Muscle layer of colon (tissue), 2 donors: ENCODE results near the gene MCF2L.

ENCODE experiments used
- H3K27ac ChIP-seq: one replicate; pipeline ENCODE4 v1.7.0; 2013; ENCODE audit warnings: low read depth, mild to moderate bottlenecking, low read length, moderate library complexity
- H3K27me3 ChIP-seq, 2 donors: one replicate each; pipeline ENCODE4 v1.7.0; 2013; ENCODE audit warnings: low read length in 2 of 2, mild to moderate bottlenecking in 2 of 2; ENCODE audit not compliant: insufficient read depth in 2 of 2, control insufficient read depth in 1 of 2
- H3K36me3 ChIP-seq: one replicate; pipeline ENCODE4 v1.7.0; 2013; ENCODE audit warnings: mild to moderate bottlenecking, low read length; ENCODE audit not compliant: insufficient read depth
- H3K4me1 ChIP-seq: one replicate; pipeline ENCODE4 v1.7.0; 2013; ENCODE audit warnings: mild to moderate bottlenecking, low read length; ENCODE audit not compliant: insufficient read depth
- H3K4me3 ChIP-seq, 2 donors: one replicate each; pipeline ENCODE4 v1.7.0; 2013; ENCODE audit warnings: low read length in 2 of 2, low read depth in 1 of 2, mild to moderate bottlenecking in 1 of 2, moderate library complexity in 1 of 2
- H3K9ac ChIP-seq: one replicate; pipeline ENCODE4 v1.7.0; 2013; ENCODE audit warnings: low read length
- H3K9me3 ChIP-seq: one replicate; pipeline ENCODE4 v1.7.0; 2013; ENCODE audit warnings: mild to moderate bottlenecking, low read length
- donor health status: abdominal sarcoma.
- donor health status: Adenocarcinoma of cecum.

MCF2L gene

DNA sequence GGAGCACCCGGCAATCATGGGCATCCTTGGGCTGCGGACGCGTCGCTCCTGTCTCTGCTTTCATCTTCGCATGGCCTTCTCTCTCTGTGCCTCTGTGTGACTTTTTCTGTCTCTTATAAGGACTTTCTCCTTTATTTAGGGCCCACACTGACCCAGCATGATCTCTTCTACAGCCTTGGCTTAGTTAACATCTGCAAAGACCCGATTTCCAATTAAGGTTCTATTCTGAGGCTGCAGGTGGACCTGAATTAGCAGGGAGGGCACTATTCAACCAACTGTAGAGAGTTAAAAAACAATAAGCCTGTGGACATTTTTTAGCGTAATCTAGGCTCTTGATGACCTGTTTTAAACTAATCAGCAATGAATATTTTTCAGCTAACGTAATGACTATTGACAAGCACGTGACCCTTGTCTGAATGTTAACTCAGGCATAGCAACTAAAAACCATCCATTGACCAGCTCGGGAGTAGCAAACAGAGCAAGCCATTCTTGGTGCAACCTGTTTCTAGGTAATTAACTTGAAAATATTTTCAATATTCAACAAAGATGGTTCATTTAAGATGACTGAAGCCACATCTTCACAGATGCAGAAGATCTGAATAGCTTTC, 168.8 kb downstream of the MCF2L start:
- H3K27me3 ChIP-seq = no peaks in the 10 kb centered on the region
- no peak overlapping the region for H3K9ac ChIP-seq
- no peaks in the 10 kb centered on the region for H3K9me3 ChIP-seq
- H3K4me3 ChIP-seq = no peak overlapping the region
- H3K4me1 ChIP-seq = no peaks in the 10 kb centered on the region
- no peaks in the 10 kb centered on the region for H3K36me3 ChIP-seq
- H3K27ac ChIP-seq = no peak overlapping the region

DNA sequence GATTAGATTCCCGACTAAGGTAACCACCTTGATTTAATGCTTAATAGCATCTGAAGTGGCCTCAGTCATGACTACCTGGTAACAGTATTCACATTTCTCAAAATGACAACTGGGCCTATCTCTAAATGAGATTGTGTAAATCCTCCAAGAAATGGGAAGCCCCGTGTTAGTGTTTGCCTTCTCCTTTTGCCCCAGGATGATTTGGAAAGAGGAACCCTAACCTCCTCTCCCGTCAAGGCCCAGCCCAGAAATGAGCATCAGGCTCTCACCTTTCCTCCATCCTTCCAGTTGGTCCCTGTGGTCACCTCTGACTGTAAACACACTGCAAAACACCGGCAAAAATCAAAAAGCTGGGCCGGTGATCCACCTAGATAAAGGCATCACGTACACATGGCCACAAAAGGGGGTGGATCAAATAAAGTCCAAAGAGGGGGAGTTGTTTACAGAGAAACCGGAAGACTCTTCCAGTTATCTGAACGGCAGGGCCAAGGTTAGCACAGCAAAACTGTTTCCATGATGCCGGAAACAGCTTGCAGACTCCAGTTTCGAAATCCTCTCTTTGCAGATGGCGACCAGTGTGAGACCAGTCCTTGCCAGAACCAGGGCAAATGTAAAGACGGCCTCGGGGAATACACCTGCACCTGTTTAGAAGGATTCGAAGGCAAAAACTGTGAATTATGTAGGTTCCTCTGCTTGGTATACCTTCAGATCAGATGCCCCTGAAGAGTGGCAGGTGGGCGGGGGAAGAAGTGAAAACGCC, 170.0 kb downstream of the MCF2L start:
- Histone ChIP-seq H3K4me1 (no peaks in the 10 kb centered on the region), H3K36me3 (no peaks in the 10 kb centered on the region), H3K27ac (no peak overlapping the region), H3K4me3 (no peak overlapping the region), H3K9ac (no peak overlapping the region), H3K9me3 (no peaks in the 10 kb centered on the region), H3K27me3 (no peaks in the 10 kb centered on the region)

DNA sequence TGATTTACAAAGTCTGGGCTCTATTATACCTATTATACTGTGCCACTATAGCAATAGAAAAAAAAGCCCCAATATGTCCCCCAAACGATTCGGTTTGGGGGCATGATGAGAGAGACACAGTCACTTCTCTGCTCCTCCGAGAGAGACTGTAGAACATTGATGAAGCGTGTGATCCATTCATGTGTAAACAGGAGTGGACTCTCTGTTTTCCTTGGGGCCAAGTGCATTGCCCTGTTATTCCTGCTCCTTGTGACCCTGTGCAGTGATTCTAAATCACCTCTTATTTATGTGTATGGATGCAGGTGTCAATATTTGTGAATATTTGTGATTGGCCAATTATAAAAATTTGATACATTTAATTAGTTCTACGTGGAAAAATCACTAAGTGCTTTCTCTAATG, 170.6 kb downstream of the MCF2L start:
- H3K27ac ChIP-seq = no peak overlapping the region
- no peaks in the 10 kb centered on the region for H3K36me3 ChIP-seq

DNA sequence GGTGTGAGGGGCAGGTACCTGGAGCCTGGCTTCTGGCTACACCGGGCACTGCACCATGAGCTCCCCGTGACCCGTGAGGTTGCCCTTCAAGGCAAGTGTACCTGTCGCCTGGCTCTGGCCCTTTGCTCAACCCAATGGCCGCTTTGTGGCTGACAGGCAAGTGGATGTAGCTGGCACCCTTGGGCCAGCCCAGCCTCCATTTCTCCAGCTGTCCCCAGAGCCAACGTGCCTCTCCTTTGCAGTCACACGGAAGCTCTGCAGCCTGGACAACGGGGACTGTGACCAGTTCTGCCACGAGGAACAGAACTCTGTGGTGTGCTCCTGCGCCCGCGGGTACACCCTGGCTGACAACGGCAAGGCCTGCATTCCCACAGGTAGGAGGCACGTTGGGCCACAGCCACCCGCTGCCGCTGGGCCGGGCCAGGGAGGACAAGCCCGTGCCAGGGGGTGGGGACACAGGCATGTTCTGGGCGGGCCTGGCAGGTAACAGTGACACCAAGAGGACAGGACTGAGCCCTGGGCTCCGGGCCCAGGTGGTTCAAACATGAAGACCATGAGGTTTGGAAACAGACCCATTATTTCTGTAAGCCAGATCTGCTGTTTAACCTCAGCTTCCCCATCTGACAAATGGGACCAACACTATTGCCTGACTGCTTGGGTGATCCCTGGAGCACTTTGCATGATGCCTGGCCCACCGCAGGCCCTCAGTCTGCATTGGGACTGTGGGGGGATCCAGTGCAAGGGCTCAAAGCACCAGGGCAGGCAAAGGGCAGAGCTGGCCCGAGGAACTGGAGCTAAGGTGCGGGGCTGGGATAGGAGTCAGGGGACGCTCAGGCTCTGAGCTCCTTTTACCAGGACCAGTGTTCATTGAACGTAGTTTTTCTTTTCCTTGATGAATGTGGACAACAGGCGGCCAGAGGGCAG, 171.9 kb downstream of the MCF2L start:
- Histone ChIP-seq H3K4me3 (no peak overlapping the region), H3K27ac (no peak overlapping the region), H3K27me3 (no peaks in the 10 kb centered on the region), H3K9me3 (no peaks in the 10 kb centered on the region), H3K4me1 (no peaks in the 10 kb centered on the region), H3K36me3 (no peaks in the 10 kb centered on the region), H3K9ac (no peak overlapping the region)

More for the DNA sequence above, 170.6 kb downstream of the MCF2L start:
- Histone ChIP-seq H3K4me3 (no peak overlapping the region), H3K4me1 (no peaks in the 10 kb centered on the region), H3K9me3 (no peaks in the 10 kb centered on the region), H3K9ac (no peak overlapping the region), H3K27me3 (no peaks in the 10 kb centered on the region)

DNA sequence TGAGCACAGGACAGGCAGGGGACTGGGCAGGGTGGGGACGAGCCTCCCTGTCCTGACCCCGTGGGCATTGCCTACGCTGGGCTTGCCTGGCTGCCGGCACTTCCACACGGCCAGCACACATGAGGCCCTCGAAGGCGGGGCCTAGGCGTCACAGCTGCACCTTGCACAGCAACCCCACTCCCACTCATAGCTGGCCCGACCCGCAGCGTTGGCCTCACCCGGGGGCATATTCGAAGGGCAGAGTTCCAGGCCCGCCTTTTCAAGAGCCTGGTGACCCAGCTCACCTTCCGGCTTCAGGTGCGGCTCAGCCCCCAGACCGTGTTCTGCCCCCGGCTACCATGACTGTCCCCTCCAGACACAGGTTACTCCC, 172.6 kb downstream of the MCF2L start:
- Histone ChIP-seq H3K9ac (no peak overlapping the region), H3K36me3 (no peaks in the 10 kb centered on the region), H3K9me3 (no peaks in the 10 kb centered on the region), H3K4me3 (no peak overlapping the region), H3K27ac (no peak overlapping the region), H3K27me3 (no peaks in the 10 kb centered on the region), H3K4me1 (no peaks in the 10 kb centered on the region)

DNA sequence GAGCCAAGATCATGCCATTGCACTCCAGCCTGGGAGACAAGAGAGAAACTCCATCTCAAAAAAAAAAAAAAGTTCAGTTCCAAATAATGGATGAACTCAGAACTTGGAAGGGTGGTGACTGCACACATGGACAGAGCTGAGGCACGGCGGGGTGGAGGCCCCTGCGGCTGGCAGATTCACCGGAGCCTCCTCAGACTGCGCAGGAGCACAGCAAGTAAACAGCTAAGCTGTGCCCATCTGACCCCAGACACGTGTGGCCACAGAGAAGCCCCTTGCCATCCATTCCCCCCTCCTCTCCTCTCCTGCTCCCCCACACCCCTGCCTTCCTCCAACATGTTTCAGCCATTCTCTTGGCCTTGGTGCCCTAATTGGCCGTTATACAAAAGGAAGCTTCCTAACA, 173.9 kb downstream of the MCF2L start:
- Histone ChIP-seq H3K9me3 (no peaks in the 10 kb centered on the region), H3K36me3 (no peaks in the 10 kb centered on the region), H3K4me3 (no peak overlapping the region), H3K4me1 (no peaks in the 10 kb centered on the region), H3K27ac (no peak overlapping the region), H3K9ac (no peak overlapping the region), H3K27me3 (no peaks in the 10 kb centered on the region)

DNA sequence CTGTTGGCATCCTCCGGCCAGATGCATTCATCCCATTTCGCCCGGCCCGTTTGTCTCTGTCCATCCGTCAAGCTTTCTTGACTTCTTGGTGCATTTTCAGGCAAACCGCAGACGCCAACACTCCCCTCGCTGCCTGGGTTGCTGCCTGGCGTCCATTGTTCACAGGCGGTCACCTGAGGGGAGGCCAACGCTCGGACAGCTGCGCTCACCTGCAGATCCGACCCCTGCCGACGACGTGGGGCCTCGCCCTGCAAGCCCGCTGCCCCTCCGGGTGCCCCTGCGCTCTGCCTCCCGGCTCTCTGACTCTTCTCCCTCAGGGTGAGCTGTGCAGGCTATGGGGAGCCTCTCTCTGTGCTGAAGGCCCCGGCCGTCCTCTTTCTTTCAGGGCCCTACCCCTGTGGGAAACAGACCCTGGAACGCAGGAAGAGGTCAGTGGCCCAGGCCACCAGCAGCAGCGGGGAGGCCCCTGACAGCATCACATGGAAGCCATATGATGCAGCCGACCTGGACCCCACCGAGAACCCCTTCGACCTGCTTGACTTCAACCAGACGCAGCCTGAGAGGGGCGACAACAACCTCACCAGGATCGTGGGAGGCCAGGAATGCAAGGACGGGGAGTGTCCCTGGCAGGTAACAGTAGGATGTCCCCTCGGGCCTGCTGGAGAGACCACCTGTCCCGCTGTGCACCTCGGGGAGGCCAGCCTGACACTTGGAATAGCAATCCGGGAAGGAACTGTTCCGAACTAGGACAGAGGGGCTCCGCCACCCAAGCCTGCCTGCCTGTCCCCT, 174.6 kb downstream of the MCF2L start:
- Histone ChIP-seq H3K4me3 (no peak overlapping the region), H3K36me3 (no peaks in the 10 kb centered on the region), H3K27ac (no peak overlapping the region), H3K27me3 (no peaks in the 10 kb centered on the region), H3K9ac (no peak overlapping the region), H3K9me3 (no peaks in the 10 kb centered on the region), H3K4me1 (no peaks in the 10 kb centered on the region)

DNA sequence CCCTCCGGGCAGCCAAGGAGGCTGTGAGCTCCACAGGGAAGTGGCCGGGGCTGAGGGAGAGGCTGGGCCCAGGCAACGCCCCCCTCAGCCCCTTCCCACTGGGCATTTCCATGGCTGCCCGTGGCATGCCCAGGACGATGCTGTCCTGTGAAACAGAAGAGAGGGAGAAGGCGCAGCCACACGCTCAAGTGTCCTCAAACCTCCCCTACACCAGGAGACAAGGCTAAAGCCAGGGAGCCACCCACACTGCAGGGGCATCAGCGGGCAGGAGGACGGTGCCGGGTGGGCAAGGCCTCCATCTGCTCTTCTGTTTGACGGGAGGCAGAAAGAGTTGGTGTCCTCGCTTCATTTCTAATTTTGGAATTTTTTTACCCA, 175.2 kb downstream of the MCF2L start:
- Histone ChIP-seq H3K36me3 (no peaks in the 10 kb centered on the region), H3K4me1 (no peaks in the 10 kb centered on the region), H3K27me3 (no peaks in the 10 kb centered on the region), H3K9ac (no peak overlapping the region), H3K9me3 (no peaks in the 10 kb centered on the region), H3K27ac (no peak overlapping the region), H3K4me3 (no peak overlapping the region)

DNA sequence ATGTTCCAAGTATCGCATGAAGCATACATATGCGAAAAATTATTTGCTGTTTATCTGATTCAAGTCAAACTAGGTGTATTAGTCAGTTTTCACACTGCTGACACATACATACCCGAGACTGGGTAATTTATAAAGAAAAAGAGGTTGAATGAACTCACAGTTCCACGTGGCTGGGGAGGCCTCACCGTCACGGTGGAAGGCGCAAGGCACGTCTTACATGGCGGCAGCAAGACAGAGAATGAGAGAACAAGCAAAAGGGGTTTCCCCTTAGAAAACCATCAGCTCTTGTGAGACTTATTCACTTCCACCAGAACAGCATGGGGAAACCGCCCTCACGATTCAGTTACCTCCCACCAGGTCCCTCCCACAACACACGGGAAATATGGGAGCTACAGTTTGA, 176.5 kb downstream of the MCF2L start:
- H3K9ac ChIP-seq = no peak overlapping the region
- H3K27me3 ChIP-seq = no peaks in the 10 kb centered on the region
- no peak overlapping the region for H3K27ac ChIP-seq
- H3K36me3 ChIP-seq = no peaks in the 10 kb centered on the region
- H3K9me3 ChIP-seq = no peaks in the 10 kb centered on the region
- H3K4me3 ChIP-seq = no peak overlapping the region
- H3K4me1 ChIP-seq = no peaks in the 10 kb centered on the region

DNA sequence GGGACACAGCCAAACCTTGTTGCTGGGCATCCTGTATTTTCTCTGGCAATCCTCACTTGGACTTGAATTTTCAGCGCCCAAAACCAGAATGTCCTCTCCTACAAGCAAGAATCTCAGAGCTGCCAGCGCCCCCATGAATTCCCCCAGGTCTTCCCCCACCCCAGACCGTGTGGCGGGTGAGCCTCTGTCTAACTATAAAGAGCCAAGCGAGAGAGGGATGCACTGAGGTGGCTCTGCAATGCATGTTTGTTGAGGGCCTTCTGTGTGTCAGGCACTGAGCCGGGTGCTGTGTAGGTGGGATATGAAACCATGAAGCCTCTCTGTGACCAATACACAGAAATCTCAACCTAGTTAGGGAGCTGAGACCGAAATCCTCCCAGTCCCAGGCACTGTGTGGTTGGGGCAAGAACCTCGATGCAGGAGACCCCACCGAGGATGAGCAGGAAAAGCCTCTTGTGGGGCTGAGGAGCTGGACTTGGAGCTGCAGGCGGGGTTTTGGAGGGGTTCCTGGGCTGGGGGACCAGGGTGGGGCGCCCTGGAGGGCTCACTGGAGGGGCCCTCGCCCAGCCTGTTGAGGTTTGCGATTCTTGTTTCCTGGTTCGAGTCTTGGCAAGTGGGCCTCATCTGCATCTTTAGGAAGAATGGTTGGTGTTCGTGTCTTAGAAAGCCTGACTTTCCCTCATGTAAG, 177.0 kb downstream of the MCF2L start:
- Histone ChIP-seq H3K27ac (no peak overlapping the region), H3K4me3 (no peak overlapping the region), H3K4me1 (no peaks in the 10 kb centered on the region), H3K27me3 (no peaks in the 10 kb centered on the region), H3K9me3 (no peaks in the 10 kb centered on the region), H3K9ac (no peak overlapping the region), H3K36me3 (no peaks in the 10 kb centered on the region)
